ENCODE data around the gene GALNTL6.
"Not testable (repeated sequence)": the region's sequence is repeated elsewhere in the genome, so short reads cannot be mapped to it uniquely, and the experiment has no call there.

Gene GALNTL6

GRCh38 chr4:172951679-172952451, 1138.7 kb downstream of the GALNTL6 start:
- WGBS (ENCODE audit: insufficient coverage), result 96% methylated on average over 10 of the region's 11 CpGs
- H3K36me3 ChIP-seq (ENCODE audit: control insufficient read depth in 4 of 4, insufficient read depth in 4 of 4, low read length in 3 of 4), result no peaks in the 10 kb centered on the region
- H3K4me3 ChIP-seq (ENCODE audit: control insufficient read depth in 1 of 7, extremely low read depth in 1 of 7, insufficient read depth in 4 of 7, low read depth in 2 of 7, low read length in 6 of 7), result no peak overlapping the region
- CTCF ChIA-PET, result no interaction called here
- DNase-seq, result no peak
- H3K27ac ChIP-seq (ENCODE audit: insufficient read depth in 1 of 2, low read depth in 1 of 2, low read length in 2 of 2, poor library complexity in 1 of 2, severe bottlenecking in 2 of 2), result no peak overlapping the region
- POLR2A ChIA-PET, result no interaction called here
- H3K4me1 ChIP-seq (ENCODE audit: control extremely low read depth in 1 of 4, control insufficient read depth in 4 of 4, insufficient read depth in 4 of 4, low read length in 3 of 4), result no peaks in the 10 kb centered on the region
- H3K27me3 ChIP-seq (replicated peaks in 2 of 5; ENCODE audit: control insufficient read depth in 4 of 5, insufficient read depth in 5 of 5, low read length in 4 of 5), result peaks cover 0 to 2% (median 0%) of the 10 kb centered on the region in 5 experiments
- H3K9me3 ChIP-seq (ENCODE audit: control extremely low read depth in 1 of 5, control insufficient read depth in 4 of 5, insufficient read depth in 2 of 5, low read depth in 1 of 5, low read length in 4 of 5), result no peaks in the 10 kb centered on the region

- H3K9me3 ChIP-seq (ENCODE audit: control extremely low read depth in 1 of 5, control insufficient read depth in 4 of 5, insufficient read depth in 2 of 5, low read depth in 1 of 5, low read length in 4 of 5), result no peaks in the 10 kb centered on the region
- H3K27ac ChIP-seq (ENCODE audit: insufficient read depth in 1 of 2, low read depth in 1 of 2, low read length in 2 of 2, poor library complexity in 1 of 2, severe bottlenecking in 2 of 2), result no peak overlapping the region
- H3K4me1 ChIP-seq (ENCODE audit: control extremely low read depth in 1 of 4, control insufficient read depth in 4 of 4, insufficient read depth in 4 of 4, low read length in 3 of 4), result no peaks in the 10 kb centered on the region
- no peak overlapping the region for H3K4me3 ChIP-seq (ENCODE audit: control insufficient read depth in 1 of 7, extremely low read depth in 1 of 7, insufficient read depth in 4 of 7, low read depth in 2 of 7, low read length in 6 of 7)
- H3K36me3 ChIP-seq (ENCODE audit: control insufficient read depth in 4 of 4, insufficient read depth in 4 of 4, low read length in 3 of 4), result no peaks in the 10 kb centered on the region
- WGBS (ENCODE audit: insufficient coverage), result 95% methylated on average over 4 of the region's 5 CpGs
- peaks cover 0 to 2% (median 0%) of the 10 kb centered on the region in 5 experiments for H3K27me3 ChIP-seq (replicated peaks in 2 of 5; ENCODE audit: control insufficient read depth in 4 of 5, insufficient read depth in 5 of 5, low read length in 4 of 5)
- DNase-seq, result no peak
- ChIA-PET CTCF (no interaction called here), POLR2A (no interaction called here)
Measured at GRCh38 chr4:172953896-172954568, 1140.8 kb downstream of the GALNTL6 start.

GRCh38 chr4:172956340-172956739, 1143.1 kb downstream of the GALNTL6 start:
- POLR2A ChIA-PET, CTCF ChIA-PET: not testable (repeated sequence)

GRCh38 chr4:172957216-172957615, 1144.0 kb downstream of the GALNTL6 start:
- no peak overlapping the region for H3K4me3 ChIP-seq (ENCODE audit: control insufficient read depth in 1 of 7, extremely low read depth in 1 of 7, insufficient read depth in 4 of 7, low read depth in 2 of 7, low read length in 6 of 7)
- H3K9me3 ChIP-seq (ENCODE audit: control extremely low read depth in 1 of 5, control insufficient read depth in 4 of 5, insufficient read depth in 2 of 5, low read depth in 1 of 5, low read length in 4 of 5), result no peaks in the 10 kb centered on the region
- H3K36me3 ChIP-seq (ENCODE audit: control insufficient read depth in 4 of 4, insufficient read depth in 4 of 4, low read length in 3 of 4), result no peaks in the 10 kb centered on the region
- ChIA-PET POLR2A (no interaction called here), CTCF (no interaction called here)
- H3K4me1 ChIP-seq (ENCODE audit: control extremely low read depth in 1 of 4, control insufficient read depth in 4 of 4, insufficient read depth in 4 of 4, low read length in 3 of 4), result no peaks in the 10 kb centered on the region
- H3K27ac ChIP-seq (ENCODE audit: insufficient read depth in 1 of 2, low read depth in 1 of 2, low read length in 2 of 2, poor library complexity in 1 of 2, severe bottlenecking in 2 of 2), result no peak overlapping the region
- DNase-seq, result no peak
- WGBS (ENCODE audit: insufficient coverage), result 94% methylated on average over 4 of the region's 4 CpGs
- no peaks in the 10 kb centered on the region for H3K27me3 ChIP-seq (replicated peaks in 2 of 5; ENCODE audit: control insufficient read depth in 4 of 5, insufficient read depth in 5 of 5, low read length in 4 of 5)

More at GRCh38 chr4:172956340-172956739, 1143.1 kb downstream of the GALNTL6 start:
- H3K27ac ChIP-seq (ENCODE audit: insufficient read depth in 1 of 2, low read depth in 1 of 2, low read length in 2 of 2, poor library complexity in 1 of 2, severe bottlenecking in 2 of 2); H3K4me3 ChIP-seq (ENCODE audit: control insufficient read depth in 1 of 7, extremely low read depth in 1 of 7, insufficient read depth in 4 of 7, low read depth in 2 of 7, low read length in 6 of 7); DNase-seq; H3K27me3 ChIP-seq (replicated peaks in 2 of 5; ENCODE audit: control insufficient read depth in 4 of 5, insufficient read depth in 5 of 5, low read length in 4 of 5); H3K9me3 ChIP-seq (ENCODE audit: control extremely low read depth in 1 of 5, control insufficient read depth in 4 of 5, insufficient read depth in 2 of 5, low read depth in 1 of 5, low read length in 4 of 5); H3K36me3 ChIP-seq (ENCODE audit: control insufficient read depth in 4 of 4, insufficient read depth in 4 of 4, low read length in 3 of 4); H3K4me1 ChIP-seq (ENCODE audit: control extremely low read depth in 1 of 4, control insufficient read depth in 4 of 4, insufficient read depth in 4 of 4, low read length in 3 of 4): not testable (repeated sequence)
- WGBS (ENCODE audit: insufficient coverage), result 100% methylated on average over 3 of the region's 3 CpGs

GRCh38 chr4:172962564-172963353, 1149.6 kb downstream of the GALNTL6 start:
- H3K4me3 ChIP-seq (ENCODE audit: control insufficient read depth in 1 of 7, extremely low read depth in 1 of 7, insufficient read depth in 4 of 7, low read depth in 2 of 7, low read length in 6 of 7), result no peak overlapping the region
- ChIA-PET CTCF (no interaction called here), POLR2A (no interaction called here)
- 93% methylated on average over 10 of the region's 10 CpGs for WGBS (ENCODE audit: insufficient coverage)
- no peak overlapping the region for H3K27ac ChIP-seq (ENCODE audit: insufficient read depth in 1 of 2, low read depth in 1 of 2, low read length in 2 of 2, poor library complexity in 1 of 2, severe bottlenecking in 2 of 2)
- H3K36me3 ChIP-seq (ENCODE audit: control insufficient read depth in 4 of 4, insufficient read depth in 4 of 4, low read length in 3 of 4), result no peaks in the 10 kb centered on the region
- H3K9me3 ChIP-seq (ENCODE audit: control extremely low read depth in 1 of 5, control insufficient read depth in 4 of 5, insufficient read depth in 2 of 5, low read depth in 1 of 5, low read length in 4 of 5), result no peaks in the 10 kb centered on the region
- no peaks in the 10 kb centered on the region for H3K4me1 ChIP-seq (ENCODE audit: control extremely low read depth in 1 of 4, control insufficient read depth in 4 of 4, insufficient read depth in 4 of 4, low read length in 3 of 4)
- H3K27me3 ChIP-seq (replicated peaks in 2 of 5; ENCODE audit: control insufficient read depth in 4 of 5, insufficient read depth in 5 of 5, low read length in 4 of 5), result peaks cover 0 to 3% (median 0%) of the 10 kb centered on the region in 5 experiments
- DNase-seq, result no peak

GRCh38 chr4:172963498-172964294, 1150.5 kb downstream of the GALNTL6 start:
- no peak overlapping the region for H3K27ac ChIP-seq (ENCODE audit: insufficient read depth in 1 of 2, low read depth in 1 of 2, low read length in 2 of 2, poor library complexity in 1 of 2, severe bottlenecking in 2 of 2)
- peaks cover 0 to 3% (median 0%) of the 10 kb centered on the region in 5 experiments for H3K27me3 ChIP-seq (replicated peaks in 2 of 5; ENCODE audit: control insufficient read depth in 4 of 5, insufficient read depth in 5 of 5, low read length in 4 of 5)
- WGBS (ENCODE audit: insufficient coverage), result 90% methylated on average over 3 of the region's 5 CpGs
- CTCF ChIA-PET, result no interaction called here
- no peaks in the 10 kb centered on the region for H3K4me1 ChIP-seq (ENCODE audit: control extremely low read depth in 1 of 4, control insufficient read depth in 4 of 4, insufficient read depth in 4 of 4, low read length in 3 of 4)
- no peak for DNase-seq
- POLR2A ChIA-PET, result no interaction called here
- no peak overlapping the region for H3K4me3 ChIP-seq (ENCODE audit: control insufficient read depth in 1 of 7, extremely low read depth in 1 of 7, insufficient read depth in 4 of 7, low read depth in 2 of 7, low read length in 6 of 7)
- H3K9me3 ChIP-seq (ENCODE audit: control extremely low read depth in 1 of 5, control insufficient read depth in 4 of 5, insufficient read depth in 2 of 5, low read depth in 1 of 5, low read length in 4 of 5), result peaks cover 0 to 3% (median 0%) of the 10 kb centered on the region in 5 experiments
- H3K36me3 ChIP-seq (ENCODE audit: control insufficient read depth in 4 of 4, insufficient read depth in 4 of 4, low read length in 3 of 4), result no peaks in the 10 kb centered on the region

All from common myeloid progenitor, CD34-positive (primary cell).